T-helper 2 cell treated with Interferon-gamma antibody and Interleukin-4, amounts not matched to agents 100 ng/mL and 5 ng/mL, for 36 hours (primary cell): ENCODE results near the gene CCL28. TPM values are rescaled to one million over a fixed set of nuclear protein-coding genes. Genes with fewer than 3 reads are reported as not detected.
"Not testable (repeated sequence)": the region's sequence is repeated elsewhere in the genome, so short reads cannot be mapped to it uniquely, and the experiment has no call there.

ENCODE experiments used
- intact Hi-C: fragments of 100-400 bp; cut with micrococcal nuclease; formaldehyde crosslinking; loops from one replicate; pipeline ENCODE4 v1.15.1; 2023
- total RNA-seq: library from RNA; stranded (reverse); gene quantifications from 2 replicates; pipeline ENCODE4 v1.2.3, GENCODE V29; 2022

The CCL28 gene
- total RNA-seq, 1 donor from 2014 or later: 16.4 TPM

DNA sequence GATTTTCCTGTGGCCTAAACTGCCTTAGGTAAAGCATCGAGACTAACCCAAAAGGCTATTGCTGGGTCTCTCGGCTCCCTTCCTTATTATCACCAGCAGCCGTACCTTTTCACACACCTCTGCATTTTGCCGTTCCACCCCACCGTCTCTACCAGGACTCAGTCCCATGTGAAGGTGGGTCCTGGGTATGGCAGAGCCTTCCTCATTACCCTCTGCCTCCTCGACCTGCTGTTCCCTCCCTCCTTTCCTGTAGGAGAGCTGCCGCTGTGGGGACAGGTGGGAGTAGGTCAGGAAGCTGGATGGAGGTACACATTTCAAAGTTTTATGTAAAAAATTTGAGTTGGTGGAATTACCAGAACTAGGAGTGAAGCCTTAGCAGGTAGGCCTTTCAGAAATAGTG is 1.8 kb downstream of the CCL28 start:
- intact Hi-C loops: no loop called here

DNA sequence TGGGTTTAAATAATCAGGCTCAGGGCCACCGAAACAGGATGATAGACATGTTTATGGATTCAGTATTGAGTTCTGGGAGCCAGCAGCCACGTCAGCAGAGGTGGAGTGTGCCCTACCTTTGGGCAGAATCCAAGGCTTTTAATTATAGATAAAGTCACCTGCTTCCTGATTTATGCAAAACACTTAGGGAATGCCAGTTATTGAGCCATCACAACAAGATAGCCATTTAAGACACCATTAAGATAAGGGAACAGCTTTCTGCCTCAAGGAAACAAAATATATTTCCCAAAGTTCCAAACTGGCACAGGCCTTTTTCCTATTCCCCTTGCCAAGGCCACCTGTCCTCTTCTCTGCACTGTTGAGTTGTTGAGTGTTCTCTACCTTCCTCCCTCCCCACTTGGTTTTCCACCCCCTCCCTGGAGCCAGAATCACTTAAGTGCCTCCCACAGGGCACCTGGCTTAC is 2.4 kb downstream of the CCL28 start:
- intact Hi-C loops: no loop called here

DNA sequence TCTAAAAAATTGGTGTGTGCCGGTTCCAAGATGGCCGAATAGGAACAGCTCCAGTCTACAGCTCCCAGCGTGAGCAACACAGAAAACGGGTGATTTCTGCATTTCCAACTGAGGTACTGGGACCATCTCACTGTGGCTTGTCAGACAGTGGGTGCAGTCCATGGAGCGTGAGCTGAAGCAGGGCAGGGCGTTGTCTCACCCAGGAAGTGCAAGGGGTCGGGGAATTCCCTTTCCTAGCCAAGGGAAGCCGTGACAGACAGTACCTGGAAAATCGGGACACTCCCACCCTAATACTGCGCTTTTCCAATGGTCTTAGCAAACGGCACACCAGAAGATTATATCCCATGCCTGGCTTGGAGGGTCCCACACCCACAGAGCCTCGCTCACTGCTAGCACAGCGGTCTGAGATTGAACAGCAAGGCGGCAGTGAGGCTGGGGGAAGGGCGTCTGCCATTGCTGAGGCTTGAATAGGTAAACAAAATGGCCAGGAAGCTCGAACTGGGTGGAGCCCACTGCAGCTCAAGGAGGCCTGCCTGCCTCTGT is 9.6 kb downstream of the CCL28 start:
- intact Hi-C loops: not testable (repeated sequence)

DNA sequence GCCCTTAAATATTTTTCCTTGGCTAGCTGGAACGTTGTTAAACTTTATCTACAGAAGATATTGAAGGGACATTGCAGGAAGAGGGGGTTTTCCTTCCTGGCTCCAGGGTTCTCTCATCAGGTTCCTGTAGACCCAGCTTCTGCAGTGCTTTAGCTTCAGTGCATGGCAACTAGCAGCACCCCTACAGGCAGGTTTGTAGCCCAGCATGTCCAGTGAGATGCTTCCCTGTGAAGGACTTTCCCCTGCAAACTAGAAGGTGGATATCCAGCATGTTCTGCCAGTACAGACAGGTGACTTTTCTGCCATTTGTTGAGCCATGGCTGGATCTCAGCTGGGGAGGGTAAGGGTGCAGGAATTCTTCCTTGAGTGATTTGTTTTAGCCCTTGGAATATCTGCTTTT is 10.4 kb downstream of the CCL28 start:
- intact Hi-C loops: no loop called here

DNA sequence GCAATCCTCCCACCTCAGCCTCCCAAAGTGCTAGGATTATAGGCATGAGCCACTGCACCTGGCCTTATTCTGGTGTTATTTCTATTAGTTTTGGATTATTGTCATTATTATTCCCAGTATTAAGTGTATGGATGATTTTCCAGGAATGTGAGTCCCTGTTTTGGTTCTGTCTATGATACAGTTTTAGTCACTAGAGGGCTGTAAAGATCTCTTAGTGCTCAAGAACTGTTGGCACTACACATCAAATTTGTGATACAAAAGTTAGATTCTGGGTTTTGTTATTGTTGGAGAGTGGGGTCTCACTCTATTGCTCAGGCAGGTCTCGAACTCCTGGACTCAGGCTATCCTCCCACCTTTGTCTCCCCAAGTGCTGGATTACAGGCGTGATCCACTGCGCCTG is 12.1 kb downstream of the CCL28 start:
- intact Hi-C loops: no loop called here

DNA sequence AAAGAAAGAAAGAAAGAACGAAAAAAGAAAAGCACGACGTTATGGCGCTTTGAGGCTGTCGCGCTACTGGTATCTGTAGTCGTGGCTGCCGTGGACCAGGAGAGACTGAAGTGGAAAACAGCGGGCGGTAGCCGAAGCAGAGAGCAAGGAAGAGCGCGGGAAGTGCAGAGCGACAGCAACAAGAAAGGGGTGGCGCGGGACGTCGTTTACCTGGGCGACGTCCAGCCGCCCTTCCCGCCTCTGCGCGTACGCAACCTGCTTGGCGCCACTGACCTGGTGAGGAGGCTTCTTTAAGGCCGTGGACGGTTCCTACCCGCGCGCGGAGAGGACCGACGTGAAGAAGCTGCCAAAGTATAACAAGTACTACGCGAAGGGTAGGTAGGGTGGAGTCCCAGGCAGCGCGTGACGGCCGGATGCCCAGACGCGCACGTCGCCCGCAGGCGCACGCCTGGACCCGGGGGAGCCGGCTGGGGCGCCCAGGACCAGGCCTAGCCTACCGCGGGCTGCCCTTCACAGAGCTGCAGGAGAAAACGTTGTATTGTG is 15.4 kb downstream of the CCL28 start:
- intact Hi-C loops: loop anchor here (1.0 to 5.0 kb wide), 6 partner anchors 84 to 448 kb away; partner anchors contain the start of genes HMGCS1, PAIP1, TMEM267 and ZNF131

DNA sequence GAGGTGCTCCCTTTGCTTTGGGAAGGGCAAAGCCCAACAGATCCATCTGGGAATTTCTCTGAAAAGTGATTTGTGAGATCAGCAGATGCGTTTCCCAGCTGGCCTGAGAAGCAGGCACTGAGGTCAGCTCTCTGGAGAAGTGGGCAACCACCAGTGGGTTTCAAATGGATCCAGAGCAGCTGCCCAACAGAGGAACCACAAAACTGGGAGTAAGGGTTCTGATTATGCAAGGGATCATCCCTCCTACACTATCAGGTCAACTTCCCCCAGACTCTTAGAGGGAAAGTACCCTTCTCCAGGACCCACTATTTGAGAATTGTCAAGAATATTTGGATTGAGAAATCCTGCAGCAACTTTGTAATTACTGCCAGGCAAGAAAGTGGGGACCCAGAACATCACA is 21.7 kb downstream of the CCL28 start:
- intact Hi-C loops: no loop called here

DNA sequence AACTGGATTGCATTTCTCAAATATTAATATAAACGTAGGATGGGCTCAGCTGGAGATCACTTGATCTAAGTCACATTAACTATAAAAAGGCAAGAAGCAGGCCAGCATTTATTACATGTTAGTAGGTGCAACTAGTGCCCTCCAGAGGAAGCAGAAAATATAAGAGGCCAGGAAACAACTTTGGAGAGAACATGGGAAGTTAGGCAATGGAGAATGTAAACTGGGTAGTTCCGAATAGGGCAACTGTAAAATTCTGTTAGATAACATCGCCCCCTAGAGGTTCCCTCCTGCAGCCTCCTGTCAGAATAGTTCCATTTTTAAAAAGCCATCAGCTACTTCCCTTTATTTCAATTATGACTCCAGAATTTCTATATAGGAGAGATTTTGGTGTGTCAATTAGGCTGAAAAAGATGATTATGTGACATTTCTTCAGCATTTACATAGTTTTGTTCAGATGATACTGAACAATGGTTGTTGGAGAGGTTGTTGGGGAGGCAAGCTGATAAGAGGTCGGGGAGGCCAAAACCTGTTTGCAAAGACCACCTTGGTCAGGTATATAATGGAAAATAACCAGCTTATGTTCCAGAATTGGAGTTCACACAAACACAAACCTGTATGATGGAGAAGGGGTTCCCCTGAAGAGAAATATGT is 22.4 kb downstream of the CCL28 start:
- intact Hi-C loops: loop anchor here (1.0 to 2.0 kb wide), 6 partner anchors 77 to 481 kb away; partner anchors contain the start of gene HMGCS1

DNA sequence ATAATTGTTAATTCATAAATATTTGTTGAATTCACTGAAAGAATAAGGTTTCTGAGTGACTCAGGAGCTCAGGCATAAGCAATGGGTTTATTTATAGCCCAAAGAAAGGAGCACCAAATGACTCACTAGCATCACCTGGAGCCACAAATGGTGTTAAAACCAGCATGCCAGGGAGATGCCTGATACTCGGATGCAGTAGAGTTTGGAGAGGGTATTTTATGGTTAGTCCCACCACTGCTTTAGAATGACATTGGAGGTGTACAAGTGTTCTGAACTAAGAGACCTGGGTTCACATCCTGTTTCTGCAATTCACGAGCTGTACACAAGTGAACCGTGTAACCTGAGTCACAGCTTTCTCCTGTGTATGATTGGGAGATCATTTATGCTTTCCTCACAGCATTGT is 25.2 kb downstream of the CCL28 start:
- intact Hi-C loops: no loop called here

DNA sequence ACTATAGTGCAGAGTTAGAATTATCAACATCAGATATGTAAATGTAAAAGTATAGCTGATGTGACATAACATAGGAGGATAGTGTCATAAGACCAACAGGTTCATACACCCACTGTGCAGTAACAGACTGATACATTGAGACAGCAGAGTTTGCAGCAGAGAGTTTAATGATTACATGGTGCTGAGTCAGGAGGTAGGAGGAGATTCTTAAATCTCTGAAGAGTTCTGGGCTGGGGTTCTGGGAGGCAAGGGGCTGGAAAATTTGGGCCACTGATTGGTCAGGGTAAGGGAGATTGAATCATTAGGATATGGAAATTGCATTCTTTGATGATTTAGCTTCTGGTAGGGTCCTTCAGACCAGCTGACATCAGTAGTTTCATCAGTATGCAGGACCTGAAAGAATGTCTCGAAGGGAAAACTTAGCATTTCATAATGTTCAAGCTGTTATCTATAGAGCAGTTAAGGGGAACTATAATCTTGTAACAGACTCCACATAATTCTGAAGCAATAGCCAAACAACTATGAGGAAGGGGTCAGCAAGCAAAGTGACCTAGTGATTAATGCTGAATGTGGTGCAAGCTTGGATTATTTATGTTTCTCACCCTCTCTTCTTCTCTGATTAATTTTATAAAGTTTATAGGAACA is 35.6 kb downstream of the CCL28 start:
- intact Hi-C loops: no loop called here

DNA sequence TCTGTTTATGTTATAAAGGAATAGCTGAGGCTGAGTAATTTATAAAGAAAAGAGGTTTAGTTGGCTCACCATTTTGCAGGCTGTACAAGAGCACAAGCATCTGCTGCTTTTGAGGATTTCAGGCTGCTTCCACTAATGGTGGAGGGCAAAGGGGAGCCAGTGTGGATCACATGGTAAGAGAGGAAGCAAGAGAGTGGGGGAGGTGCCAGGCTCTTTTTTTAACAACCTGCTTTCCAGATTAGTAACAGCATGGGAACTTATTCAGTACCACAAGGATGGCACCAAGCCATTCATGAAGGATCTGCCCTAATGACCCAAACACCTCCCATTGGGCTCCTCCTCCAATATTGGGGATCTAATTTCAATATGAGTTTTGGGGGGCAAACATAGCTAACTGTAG is 40.4 kb downstream of the CCL28 start:
- intact Hi-C loops: no loop called here

DNA sequence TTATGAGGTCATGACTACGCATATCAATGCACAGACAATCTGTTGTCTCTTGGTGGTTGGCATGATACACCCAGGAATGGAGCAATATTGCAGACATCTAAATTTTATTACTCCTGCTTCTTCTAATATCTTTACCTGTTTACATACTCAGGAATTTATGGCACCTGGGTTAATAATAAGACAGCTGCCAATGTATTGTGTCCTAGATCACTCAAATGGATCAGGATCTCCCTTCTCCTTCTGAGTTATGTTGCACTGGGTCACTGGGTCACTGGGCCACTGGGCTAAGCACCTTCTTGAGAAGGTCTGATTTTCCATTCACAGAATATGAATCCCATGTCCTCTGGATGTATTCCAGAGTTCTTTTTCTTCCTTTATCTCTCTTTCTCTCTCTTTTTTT is 41.8 kb downstream of the CCL28 start:
- intact Hi-C loops: no loop called here

DNA sequence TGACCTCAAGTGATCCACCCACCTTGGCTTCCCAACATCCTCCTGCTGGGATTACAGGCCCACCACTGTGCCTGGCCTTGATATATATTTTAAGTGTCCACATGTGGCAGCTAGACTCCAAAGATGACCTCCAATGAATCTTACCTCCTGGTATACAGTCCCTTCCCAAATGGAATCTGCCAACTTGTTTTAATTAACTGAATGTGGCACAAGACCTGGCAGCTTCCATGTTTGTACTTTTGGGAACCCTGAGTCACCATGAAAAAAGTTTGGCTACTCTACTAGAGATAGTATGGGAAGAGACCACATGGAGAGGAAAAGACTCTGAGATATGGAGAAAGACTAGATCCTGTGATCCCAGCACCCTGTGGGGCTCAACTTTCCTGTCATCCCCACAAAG is 42.5 kb downstream of the CCL28 start:
- intact Hi-C loops: no loop called here

DNA sequence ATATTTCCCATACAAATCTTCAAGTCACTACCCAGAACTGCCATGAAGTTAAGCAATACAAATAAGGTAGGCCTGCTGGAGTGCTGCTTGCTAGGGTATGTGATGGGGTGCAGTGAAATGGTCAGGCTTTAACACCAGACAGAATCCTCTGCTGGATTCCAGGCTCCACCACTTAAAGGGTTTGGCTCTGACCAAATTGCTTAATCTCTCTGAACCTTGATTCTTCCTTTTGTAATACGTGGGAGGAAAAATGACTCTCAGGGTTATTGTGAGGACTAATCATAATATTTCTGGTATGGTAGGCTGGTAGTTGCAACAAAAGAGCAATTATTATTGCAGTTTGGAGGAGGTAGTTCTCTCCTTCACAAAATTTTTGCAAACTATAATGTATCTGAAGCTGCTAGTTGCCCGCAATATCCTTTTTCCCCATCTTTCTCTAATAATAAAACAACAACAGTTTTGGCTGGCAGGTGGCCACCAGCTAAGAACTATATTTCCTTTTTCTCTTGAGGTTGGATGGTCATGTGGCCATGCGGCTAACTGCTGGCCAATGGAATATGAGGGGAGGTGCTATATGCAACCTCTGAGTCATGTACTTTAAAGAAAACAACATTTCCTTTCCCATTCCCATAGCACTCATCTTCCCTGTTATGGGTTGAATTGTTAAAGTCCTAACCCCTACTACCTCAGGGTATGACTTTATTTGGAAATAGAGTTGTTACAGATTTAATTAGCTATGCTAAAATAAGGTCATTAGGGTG is 44.1 kb downstream of the CCL28 start:
- intact Hi-C loops: no loop called here

DNA sequence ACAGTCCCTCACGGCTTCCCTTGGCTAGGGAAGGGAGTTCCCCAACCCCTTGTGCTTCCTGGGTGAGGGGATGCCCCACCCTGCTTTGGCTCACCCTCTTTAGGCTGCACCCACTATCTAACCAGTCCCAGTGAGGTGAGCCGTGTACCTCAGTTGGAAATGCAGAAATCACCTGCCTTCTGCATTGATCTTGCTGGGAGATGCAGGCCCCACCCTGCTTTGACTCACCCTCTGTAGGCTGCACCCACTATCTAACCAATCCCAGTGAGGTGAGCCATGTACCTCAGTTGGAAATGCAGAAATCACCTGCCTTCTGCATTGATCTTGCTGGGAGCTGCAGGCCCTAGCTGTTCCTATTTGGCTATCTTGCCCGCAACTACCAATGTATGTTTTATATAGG is 44.7 kb downstream of the CCL28 start:
- intact Hi-C loops: no loop called here

DNA sequence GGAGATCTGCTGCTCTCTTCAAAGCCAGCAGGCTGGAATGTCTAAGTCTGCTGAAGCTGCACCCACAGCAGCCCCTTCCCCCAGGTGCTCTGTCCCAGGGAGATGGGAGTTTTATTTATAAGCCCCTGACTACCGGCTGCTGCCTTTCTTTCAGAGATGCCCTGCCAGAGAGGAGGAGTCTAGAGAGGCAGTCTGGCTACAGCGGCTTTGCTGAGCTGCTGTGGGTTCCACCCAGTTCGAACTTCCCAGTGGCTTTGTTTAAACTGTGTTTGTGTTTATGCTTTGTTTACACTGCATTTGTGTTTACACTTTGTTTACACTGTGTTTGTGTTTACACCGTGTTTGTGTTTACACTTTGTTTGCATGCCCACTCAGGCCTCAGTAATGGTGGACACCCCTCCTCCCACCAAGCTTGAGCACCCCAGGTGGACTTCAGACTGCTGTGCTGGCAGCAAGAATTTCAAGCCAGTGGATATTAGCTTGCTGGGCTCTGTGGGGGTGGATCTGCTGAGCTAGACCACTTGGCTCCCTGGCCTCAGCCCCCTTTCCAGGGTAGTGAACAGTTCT is 45.4 kb downstream of the CCL28 start:
- intact Hi-C loops: not testable (repeated sequence)

DNA sequence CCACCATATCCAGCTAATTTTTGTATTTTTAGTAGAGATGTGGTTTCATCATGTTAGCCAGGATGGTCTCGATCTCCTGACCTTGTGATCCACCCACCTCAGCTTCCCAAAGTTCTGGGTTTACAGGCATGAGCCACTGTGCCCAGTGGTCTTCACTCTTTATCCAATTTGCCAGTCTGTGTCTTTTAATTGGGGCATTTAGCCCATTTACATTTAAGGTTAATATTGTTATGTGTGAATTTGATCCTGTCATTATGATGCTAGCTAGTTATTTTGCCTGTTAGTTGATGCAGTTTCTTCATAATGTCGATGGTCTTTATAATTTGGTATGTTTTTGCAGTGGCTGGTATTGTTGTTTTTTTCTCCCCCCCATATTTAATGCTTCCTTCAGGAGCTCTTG is 47.0 kb downstream of the CCL28 start:
- intact Hi-C loops: not testable (repeated sequence)

DNA sequence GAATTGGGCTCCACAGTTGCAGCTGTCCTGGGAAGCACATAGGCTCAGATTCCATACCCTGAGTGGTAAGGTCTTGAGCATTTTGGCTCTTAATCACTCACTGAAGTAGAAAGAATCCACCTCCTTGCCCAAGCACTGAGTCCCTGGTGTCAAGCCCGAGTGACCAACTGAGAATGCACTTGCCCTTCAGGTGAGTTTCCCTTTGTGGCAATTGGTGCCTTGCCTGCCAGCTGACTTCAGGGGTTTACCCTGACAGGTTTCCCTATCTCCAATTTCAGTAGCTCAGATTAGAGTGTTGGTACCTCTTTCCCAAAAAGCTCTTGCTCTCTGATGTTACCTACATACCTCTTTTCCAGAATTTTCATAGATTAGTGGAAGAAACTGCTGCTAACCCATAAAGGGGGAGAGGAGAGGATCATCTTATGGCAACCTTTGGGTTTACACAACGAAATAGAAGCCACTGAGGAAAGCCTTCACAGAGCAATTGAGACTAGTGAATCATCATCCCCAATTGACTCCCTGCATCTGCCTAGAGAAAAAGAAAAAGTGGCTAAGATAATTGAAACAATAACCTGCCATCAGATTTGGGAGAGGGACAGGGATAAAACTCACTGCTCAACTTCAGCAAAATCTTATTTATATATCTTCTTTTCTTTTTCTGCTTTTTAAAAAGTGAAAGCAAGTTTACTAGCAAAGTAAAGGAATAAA is 48.6 kb downstream of the CCL28 start:
- intact Hi-C loops: no loop called here

DNA sequence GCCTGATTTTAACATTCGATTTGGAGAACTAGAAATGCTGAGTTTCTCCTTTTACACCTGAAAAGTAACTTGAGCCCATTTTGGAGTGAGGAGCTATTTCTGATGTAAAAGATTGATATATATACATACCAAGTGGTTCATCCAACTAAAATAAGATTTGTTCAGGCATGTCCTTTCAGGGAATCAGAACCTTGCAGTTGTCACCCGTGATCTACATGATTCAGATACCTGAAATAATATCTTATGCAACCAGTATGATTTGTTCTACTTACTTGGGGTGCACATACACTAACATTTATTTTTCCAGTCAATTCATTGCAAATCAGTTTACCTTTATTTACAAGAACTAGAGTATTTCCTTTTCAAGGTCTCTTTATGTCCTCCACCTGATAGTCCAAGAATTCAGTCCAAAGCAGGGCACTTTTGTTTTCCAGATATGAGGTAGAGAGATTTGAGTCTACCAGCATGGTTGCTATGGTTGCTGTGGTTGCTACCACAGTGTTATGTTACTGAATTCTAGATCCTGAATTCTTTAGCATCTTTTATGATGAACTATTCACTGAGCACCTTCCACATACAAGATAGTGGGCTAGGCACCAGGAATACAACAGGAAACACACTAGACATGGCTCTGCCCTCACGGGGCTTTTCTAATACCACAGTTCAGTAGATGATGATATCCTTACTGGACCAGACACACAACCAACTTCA is 49.3 kb downstream of the CCL28 start:
- intact Hi-C loops: no loop called here

DNA sequence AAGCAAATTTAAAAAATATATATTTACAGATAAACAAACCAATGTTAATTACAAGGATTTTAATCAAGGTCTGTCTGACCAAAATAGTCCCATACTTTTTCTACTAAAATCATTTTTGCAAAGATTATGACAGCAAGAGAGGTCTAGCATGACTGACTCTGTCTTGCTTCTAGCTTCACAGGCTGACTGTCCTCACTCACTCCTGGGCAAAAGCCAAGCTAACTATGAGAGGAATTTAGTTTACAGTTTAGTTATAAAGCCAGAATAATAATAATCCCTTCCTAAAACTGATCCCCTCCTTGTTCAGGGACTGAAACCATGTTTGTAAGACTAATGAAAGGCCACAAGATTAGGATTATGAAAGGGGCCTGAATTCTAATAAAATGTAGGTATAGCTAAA is 53.5 kb downstream of the CCL28 start:
- intact Hi-C loops: no loop called here
